ENCODE measurements around the gene GIPC1. TPM values are rescaled to one million over a fixed set of nuclear protein-coding genes. Genes with fewer than 3 reads are reported as not detected.

The GIPC1 gene
- total and polyA plus RNA-seq, 7 donors: 37.9 to 63.5 (median 45.3) TPM

DNA sequence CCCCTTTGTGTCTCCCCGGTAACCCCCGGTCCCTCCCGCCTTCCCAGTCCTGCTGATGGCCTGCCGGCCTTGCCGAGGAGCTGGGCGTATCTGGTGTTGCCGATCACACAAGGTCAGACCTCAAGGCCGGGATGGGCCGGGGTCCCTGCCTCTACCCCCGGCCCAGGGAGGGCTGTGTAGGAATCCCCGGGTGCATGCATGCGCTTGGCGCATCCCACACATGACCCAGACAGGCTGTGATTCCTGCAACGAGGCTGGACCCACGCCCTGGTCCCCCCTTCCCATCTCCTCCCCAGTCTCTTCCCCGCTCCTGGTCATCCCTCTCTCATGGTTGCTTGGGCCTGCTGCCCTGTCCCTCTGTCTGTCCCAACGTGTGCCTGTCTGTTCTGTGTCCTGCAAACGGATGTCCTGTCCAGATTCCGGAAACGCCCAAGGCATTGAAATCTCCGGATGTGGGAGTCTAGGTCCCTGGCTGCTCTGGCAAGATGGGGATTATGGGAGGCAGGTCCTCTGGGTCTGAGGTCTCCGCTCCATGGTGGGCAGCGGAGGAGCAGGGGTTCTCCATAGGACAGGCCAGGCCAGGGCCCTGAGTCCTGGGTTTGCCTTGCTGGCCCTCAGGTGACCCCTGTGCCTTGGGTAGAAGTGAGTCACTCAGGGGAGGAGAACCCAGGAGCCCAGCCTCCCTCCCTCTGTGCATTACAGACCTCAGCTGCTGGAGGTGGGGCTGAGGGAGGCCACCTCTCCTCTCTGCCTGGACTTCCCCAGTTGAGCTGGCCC, 61.2 kb downstream of the GIPC1 start:
- DNase-seq (peak; percentile 63 to 77), ATAC-seq (peak; percentile 68 to 77 (median 74))
- Histone ChIP-seq H3K4me1 (peaks cover 18% of the 10 kb centered on the region), H3K36me3 (ENCODE audit: insufficient read depth in 1 of 2, low read depth in 1 of 2) (peaks cover 0 to 6% of the 10 kb centered on the region in 2 donors), H3K27ac (peak overlapping the region; percentile 59), H3K27me3 (ENCODE audit: insufficient read depth in 3 of 3, low read length in 2 of 3) (no peaks in the 10 kb centered on the region), H3K9me3 (no peaks in the 10 kb centered on the region), H3K4me3 (peak overlapping the region; percentile 91)
- 41 to 55% (median 47%) methylated on average over 22 to 23 of the region's 23 CpGs for WGBS, 3 donors
- intact Hi-C loops (cut with DNase I): no loop called here
- TF ChIP-seq, protein P1, sequence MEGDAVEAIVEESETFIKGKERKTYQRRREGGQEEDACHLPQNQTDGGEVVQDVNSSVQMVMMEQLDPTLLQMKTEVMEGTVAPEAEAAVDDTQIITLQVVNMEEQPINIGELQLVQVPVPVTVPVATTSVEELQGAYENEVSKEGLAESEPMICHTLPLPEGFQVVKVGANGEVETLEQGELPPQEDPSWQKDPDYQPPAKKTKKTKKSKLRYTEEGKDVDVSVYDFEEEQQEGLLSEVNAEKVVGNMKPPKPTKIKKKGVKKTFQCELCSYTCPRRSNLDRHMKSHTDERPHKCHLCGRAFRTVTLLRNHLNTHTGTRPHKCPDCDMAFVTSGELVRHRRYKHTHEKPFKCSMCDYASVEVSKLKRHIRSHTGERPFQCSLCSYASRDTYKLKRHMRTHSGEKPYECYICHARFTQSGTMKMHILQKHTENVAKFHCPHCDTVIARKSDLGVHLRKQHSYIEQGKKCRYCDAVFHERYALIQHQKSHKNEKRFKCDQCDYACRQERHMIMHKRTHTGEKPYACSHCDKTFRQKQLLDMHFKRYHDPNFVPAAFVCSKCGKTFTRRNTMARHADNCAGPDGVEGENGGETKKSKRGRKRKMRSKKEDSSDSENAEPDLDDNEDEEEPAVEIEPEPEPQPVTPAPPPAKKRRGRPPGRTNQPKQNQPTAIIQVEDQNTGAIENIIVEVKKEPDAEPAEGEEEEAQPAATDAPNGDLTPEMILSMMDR (IDR thresholded peaks at IDR 0.05): no peak

DNA sequence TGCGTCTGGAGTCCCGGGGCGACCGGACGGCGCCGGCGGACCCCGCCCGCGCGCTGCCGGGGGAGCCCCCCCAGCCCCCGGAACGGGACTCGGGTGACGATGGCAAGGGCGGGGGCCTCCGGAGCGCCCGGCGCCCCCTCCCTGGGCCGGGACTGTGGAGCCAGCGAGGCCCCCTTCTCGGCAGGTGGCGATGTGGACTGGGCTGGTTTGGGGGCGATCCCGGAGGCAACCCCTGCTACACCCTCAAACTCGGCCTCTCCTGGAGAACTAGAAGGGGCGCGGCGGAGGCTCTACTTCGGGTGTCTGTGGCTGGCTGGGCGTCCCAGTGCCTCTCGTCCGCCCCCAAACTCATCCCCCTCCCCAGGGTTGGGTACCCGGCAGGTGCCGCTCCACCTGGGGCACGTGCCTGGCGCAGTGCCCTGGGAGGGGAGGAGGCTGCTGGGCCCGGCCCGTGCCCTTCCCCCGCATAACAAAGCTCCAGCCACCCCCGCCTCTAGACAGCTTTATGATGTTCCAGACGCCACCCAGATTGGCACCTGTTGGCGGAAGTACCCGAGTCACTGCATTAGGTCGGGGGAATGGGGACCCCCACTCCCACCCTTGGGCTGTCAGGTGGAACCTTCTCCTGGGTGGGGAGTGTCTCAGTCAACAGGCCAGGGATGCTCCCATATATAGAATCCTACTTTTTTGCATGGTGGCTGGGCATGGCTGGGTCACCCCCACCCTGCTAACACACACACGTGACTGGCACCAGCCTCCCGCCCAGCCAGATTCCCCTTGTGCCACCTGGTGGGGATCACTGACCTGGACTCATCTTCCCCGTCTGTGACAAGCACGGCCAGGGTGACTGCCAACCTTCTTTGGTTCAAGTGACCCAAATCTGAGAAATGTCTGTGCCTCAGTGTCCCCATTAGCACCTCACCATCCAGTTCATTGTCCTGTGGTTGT, 62.1 kb downstream of the GIPC1 start:
- Histone ChIP-seq H3K36me3 (ENCODE audit: insufficient read depth in 1 of 2, low read depth in 1 of 2) (peaks cover 0 to 6% of the 10 kb centered on the region in 2 donors), H3K4me3 (peak overlapping the region; percentile 91), H3K9me3 (no peaks in the 10 kb centered on the region), H3K4me1 (peaks cover 11% of the 10 kb centered on the region), H3K27me3 (ENCODE audit: insufficient read depth in 3 of 3, low read length in 2 of 3) (no peaks in the 10 kb centered on the region), H3K27ac (peak overlapping the region; percentile 59)
- 2 to 3% (median 2%) methylated on average over 45 to 52 of the region's 52 CpGs for WGBS, 3 donors
- DNase-seq: no peak
- ATAC-seq: peak; percentile 41 to 59 (median 52)
- TF ChIP-seq, protein P1 (IDR thresholded peaks at IDR 0.05): peak; percentile 0
- intact Hi-C loops (cut with DNase I): no loop called here

DNA sequence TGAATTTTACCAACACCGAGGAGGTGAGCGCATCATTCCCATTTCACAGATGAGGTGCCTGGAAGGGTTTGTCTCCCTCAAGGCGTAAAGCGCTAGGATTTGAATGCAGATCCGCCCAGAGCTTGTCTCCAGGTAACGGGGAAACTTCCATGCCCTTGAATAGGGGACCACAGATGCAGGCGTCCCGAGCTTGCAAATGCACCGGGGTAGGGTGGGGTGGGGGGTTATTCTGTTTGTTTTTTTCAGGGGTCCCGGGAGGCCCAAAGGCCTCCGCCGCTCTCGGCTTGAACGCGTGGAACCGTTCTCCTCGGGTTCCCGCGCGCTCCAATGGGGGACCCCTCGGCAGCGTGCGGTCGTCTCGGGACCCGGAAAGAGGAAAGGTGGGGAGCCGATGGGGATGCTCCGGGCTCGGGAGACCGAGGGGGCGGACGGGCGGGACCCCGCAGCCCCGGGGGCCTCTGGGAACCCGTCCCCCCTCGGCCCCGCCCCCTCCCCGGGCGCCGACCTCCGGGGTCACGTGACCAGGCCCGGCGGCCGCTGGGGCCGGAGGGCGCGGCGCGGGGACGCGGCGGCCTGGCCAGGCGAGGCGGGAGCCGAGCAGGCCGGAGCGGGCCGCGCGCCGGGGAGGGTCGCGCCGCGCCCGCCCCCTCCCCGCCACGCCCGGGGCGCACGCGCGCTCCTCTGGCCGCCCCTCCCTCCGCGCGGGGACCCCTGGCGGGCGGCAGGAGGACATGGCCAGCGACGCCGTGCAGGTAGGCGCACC, 63.0 kb downstream of the GIPC1 start, which contains the start of gene PKN1:
TSS of gene PKN1 (plus strand) at position 516 of the 763 bp plus-strand sequence. CDS start at position 732, 216 bp downstream.
- TF ChIP-seq, protein P1 (IDR thresholded peaks at IDR 0.05): peak; percentile 18
- no peaks in the 10 kb centered on the region for H3K27me3 ChIP-seq (ENCODE audit: insufficient read depth in 3 of 3, low read length in 2 of 3)
- 3 to 6% (median 5%) methylated on average over 33 to 83 of the region's 85 CpGs for WGBS, 3 donors
- peak within 1 kb of the TSS; percentile 59 for H3K27ac ChIP-seq
- ATAC-seq (peak; percentile 55 to 75 (median 68)), DNase-seq (peak; percentile 71 to 74)
- intact Hi-C loops (cut with DNase I): no loop called here
- no peaks in the 10 kb centered on the region for H3K9me3 ChIP-seq
- H3K4me1 ChIP-seq: peaks cover 10% of the 10 kb centered on the region
- H3K4me3 ChIP-seq: peak within 1 kb of the TSS; percentile 91
- H3K36me3 ChIP-seq (ENCODE audit: insufficient read depth in 1 of 2, low read depth in 1 of 2): peaks cover 0 to 6% of the 10 kb centered on the region in 2 donors

DNA sequence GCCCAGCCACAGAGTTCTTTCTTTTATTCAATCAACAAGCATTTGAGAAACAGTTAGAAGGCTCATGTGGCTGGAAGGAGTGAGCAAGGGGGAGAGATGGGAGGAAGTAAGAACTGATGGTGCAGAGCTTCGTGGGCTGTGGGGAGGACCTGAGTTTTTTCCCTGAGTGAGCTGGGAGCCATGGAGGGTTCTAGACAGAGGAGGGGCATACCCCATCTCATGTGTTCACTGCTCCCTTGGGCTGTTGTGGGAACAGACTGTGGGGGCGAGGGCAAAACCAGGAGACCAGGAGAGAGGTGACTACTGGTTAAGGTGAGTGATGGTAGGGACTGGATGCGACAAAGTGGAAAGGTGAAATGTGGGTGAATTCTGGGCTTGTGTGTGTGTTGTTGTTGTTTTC, 65.2 kb downstream of the GIPC1 start:
- Histone ChIP-seq H3K27me3 (ENCODE audit: insufficient read depth in 3 of 3, low read length in 2 of 3) (no peaks in the 10 kb centered on the region), H3K36me3 (ENCODE audit: insufficient read depth in 1 of 2, low read depth in 1 of 2) (no peaks in the 10 kb centered on the region), H3K27ac (no peak overlapping the region), H3K4me1 (peaks cover 10% of the 10 kb centered on the region), H3K4me3 (no peak overlapping the region), H3K9me3 (no peaks in the 10 kb centered on the region)
- TF ChIP-seq, protein P1 (IDR thresholded peaks at IDR 0.05): no peak
- DNase-seq: no peak
- intact Hi-C loops (cut with DNase I): no loop called here
- ATAC-seq: no peak
- WGBS, 3 donors: 69 to 81% (median 76%) methylated on average over 3 of the region's 3 CpGs

All from psoas muscle (tissue), 8 donors.